Neural crest cell (in vitro differentiated cells): ENCODE results near the gene PRR7. TPM values are rescaled to one million over a fixed set of nuclear protein-coding genes. Genes with fewer than 3 reads are reported as not detected.

Source experiments
- DNase-seq: peaks from one replicate; pipeline ENCODE4 v3.0.0; 2021; ENCODE audit warnings: low read depth, mixed read lengths, low spot score
- H3K27ac Mint-ChIP-seq: one replicate; pipeline ENCODE4 v1.8.0; 2021; ENCODE audit warnings: mild to moderate bottlenecking, mixed read lengths; ENCODE audit not compliant: unreplicated experiment
- H3K27me3 Mint-ChIP-seq: 2 replicates; pipeline ENCODE4 v1.8.0; 2021; ENCODE audit warnings: low read depth, mild to moderate bottlenecking, mixed read lengths
- H3K36me3 Mint-ChIP-seq: 2 replicates; pipeline ENCODE4 v1.8.0; 2021; ENCODE audit warnings: low read depth, mild to moderate bottlenecking, mixed read lengths
- H3K4me1 Mint-ChIP-seq: 2 replicates; pipeline ENCODE4 v1.8.0; 2021; ENCODE audit warnings: mixed read lengths
- H3K4me3 Mint-ChIP-seq: one replicate; pipeline ENCODE4 v1.8.0; 2021; ENCODE audit warnings: mild to moderate bottlenecking, mixed read lengths
- H3K9me3 Mint-ChIP-seq: 2 replicates; pipeline ENCODE4 v1.8.0; 2021; ENCODE audit warnings: mixed read lengths
- total RNA-seq: library from RNA; stranded (reverse); gene quantifications from 2 replicates; pipeline ENCODE4 v1.2.1, GENCODE V29; 2021
- TF ChIP-seq, protein P1 (sequence below): fragments of 200-600 bp; sonication (generic); conservative IDR thresholded peaks from 2 replicates; pipeline ENCODE4 v1.5.0; 2021; ENCODE audit warnings: antibody characterized with exemption, mild to moderate bottlenecking

PRR7 gene
- total RNA-seq, 1 donor from 2014 or later = 19.0 TPM

DNA sequence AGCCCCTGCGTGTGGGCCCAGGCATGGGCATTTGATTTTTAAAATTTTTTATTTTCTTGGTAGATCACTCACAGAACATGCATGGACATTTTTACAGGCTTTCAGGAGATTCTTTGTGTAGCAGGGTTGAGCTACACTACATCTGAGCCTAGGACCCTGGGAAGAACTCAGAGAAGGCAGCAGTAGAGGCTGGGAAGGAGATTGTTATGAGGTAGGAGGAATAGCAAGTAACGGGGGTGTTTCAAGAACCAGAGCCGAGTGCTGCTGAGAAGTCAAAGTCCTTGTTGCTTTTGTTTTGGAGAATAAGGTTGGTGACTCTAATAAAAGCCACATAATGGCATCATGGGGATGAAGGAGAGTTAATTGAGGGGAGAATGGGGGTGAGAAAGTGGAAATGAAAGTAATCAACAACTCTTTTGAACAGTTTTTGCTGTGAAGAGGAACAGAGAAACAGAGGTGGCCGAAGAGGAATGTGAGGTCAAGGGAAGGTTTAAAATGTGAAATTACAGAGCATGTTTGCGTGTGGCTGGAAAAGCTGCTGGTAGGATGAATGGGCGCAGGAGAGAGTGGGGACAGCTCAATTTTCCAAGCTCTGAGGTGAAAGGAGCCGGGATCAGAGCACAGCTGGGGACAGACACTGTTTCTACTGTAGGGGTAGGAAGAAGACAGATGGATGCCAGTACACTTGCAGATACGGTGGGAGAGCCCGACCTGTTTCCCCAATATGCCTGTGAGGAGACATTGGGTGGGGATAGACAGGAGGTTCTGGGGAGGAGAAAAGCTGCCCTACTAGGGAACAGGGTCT is 55.5 kb downstream of the PRR7 start:
- Mint-ChIP-seq H3K27me3 (peaks cover 24% of the 10 kb centered on the region), H3K9me3 (no peaks in the 10 kb centered on the region), H3K36me3 (peaks cover 2% of the 10 kb centered on the region), H3K27ac (peak overlapping the region; percentile 48), H3K4me3 (peak overlapping the region; percentile 25), H3K4me1 (peaks cover 33% of the 10 kb centered on the region)
- TF ChIP-seq, protein P1, sequence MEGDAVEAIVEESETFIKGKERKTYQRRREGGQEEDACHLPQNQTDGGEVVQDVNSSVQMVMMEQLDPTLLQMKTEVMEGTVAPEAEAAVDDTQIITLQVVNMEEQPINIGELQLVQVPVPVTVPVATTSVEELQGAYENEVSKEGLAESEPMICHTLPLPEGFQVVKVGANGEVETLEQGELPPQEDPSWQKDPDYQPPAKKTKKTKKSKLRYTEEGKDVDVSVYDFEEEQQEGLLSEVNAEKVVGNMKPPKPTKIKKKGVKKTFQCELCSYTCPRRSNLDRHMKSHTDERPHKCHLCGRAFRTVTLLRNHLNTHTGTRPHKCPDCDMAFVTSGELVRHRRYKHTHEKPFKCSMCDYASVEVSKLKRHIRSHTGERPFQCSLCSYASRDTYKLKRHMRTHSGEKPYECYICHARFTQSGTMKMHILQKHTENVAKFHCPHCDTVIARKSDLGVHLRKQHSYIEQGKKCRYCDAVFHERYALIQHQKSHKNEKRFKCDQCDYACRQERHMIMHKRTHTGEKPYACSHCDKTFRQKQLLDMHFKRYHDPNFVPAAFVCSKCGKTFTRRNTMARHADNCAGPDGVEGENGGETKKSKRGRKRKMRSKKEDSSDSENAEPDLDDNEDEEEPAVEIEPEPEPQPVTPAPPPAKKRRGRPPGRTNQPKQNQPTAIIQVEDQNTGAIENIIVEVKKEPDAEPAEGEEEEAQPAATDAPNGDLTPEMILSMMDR = no peak
- DNase-seq = no peak

DNA sequence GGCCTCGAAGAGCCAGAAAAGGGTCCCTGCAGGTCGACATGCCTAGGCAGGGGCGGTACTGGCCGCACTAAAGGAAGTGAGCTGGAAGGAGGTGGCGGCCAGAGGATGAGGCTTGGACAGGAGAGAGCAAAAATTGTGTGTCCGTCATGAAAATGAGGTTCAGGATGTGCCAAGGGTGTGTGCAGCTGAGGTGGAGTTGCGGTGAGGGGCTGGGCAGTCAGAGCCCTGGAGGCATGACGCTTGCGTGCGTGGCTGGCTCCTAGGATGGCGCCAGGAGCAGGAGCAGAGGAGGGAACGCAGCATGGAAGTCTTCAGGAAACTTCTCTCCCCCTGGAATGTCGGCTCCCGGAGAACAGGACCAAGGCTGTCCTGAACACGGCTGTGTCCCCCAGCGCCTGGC is 56.3 kb downstream of the PRR7 start:
- Mint-ChIP-seq H3K27ac (peak overlapping the region; percentile 96), H3K4me3 (no peak overlapping the region), H3K4me1 (peaks cover 34% of the 10 kb centered on the region), H3K9me3 (no peaks in the 10 kb centered on the region), H3K27me3 (peaks cover 21% of the 10 kb centered on the region), H3K36me3 (peaks cover 6% of the 10 kb centered on the region)
- DNase-seq = no peak
- TF ChIP-seq, protein P1 = no peak

DNA sequence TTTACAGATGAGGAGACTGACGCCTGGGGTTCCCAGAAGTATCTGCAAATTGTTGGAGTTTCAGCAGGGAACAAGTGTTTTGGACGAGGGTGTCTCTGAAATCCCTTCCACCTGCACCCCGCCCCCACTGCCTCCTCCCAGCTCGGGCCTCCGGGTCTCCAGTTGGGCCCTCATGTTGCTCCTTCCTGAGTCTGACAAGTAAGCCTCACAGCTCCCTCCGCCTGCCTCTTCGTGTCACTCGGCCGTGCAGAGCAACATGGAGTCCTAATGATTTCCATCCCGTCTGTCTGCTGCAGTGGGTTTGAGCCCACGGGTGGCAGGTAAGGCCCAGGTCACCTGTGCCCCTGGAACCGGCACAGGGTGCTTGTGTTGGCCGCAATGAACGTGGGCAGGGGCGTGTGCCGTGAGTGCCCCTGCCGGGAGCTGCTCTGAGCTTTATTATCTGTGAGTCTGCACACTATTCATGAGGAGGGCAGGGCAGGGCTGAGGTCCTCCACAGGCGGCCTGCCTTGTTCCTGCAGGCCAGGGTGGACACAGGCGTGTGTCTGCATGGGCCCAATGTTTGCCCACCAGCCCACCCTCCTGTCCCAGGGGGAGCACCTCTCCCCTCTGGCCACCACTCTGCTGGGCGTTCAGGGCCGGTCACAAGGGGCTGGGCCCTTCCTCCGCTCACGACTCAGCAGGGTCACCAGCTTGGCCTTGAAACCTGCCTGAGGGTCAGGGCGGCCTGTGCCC is 56.9 kb downstream of the PRR7 start:
- TF ChIP-seq, protein P1 = no peak
- Mint-ChIP-seq H3K36me3 (peaks cover 6% of the 10 kb centered on the region), H3K27ac (no peak overlapping the region), H3K9me3 (no peaks in the 10 kb centered on the region), H3K4me3 (no peak overlapping the region), H3K4me1 (peaks cover 28% of the 10 kb centered on the region), H3K27me3 (peaks cover 16% of the 10 kb centered on the region)
- DNase-seq = no peak

DNA sequence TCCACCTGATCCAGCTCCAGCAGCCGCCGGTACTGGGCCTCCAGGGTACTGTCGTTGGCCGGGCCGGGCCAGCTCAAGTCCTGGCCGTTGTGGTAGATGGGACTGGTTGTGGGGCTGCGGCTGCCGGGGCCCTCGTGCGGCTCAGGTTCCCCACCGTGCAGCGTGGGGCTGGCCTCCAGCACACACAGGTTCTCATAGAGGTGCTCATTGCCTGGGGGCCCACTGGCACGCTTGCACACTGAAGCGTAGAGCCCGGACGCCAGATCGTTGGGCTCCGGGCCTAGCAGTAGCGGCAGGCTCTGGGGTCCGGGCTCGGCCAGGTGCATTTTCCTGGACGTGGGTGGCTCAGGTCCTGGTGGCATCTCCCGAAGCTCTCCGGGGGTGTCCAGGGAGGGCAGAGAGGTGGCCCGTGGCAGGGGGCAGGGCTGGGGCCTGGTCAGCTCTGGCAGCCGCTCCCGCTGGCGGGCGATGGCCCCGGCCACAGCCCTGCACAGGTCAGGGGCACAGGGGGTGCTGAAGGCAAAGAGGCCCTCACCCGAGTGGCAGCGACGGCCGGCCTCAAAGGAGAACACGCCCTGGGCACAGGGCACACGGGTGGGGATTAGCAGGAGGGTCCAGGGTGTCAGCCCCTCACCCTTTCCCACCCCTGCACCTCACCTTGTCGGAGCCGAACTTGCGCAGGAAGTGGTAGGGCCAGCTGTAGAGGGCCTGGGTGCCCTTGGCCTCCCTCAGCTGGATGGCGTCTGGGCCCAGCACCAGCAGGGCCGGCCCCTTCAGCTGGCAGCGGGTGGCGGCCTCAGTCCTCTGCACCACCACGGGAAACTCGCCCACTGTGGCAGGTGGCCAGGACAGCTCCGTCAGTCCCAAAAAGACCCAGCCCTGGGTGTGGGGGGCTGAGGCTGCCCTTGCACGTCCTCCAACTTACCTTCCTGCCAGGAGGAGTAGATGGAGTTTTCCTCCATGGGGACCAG is 57.8 kb downstream of the PRR7 start:
- no peak for DNase-seq
- no peak overlapping the region for H3K4me3 Mint-ChIP-seq
- peaks cover 9% of the 10 kb centered on the region for H3K27me3 Mint-ChIP-seq
- TF ChIP-seq, protein P1 = no peak
- peaks cover 6% of the 10 kb centered on the region for H3K36me3 Mint-ChIP-seq
- no peaks in the 10 kb centered on the region for H3K9me3 Mint-ChIP-seq
- no peak overlapping the region for H3K27ac Mint-ChIP-seq
- H3K4me1 Mint-ChIP-seq = peaks cover 23% of the 10 kb centered on the region

DNA sequence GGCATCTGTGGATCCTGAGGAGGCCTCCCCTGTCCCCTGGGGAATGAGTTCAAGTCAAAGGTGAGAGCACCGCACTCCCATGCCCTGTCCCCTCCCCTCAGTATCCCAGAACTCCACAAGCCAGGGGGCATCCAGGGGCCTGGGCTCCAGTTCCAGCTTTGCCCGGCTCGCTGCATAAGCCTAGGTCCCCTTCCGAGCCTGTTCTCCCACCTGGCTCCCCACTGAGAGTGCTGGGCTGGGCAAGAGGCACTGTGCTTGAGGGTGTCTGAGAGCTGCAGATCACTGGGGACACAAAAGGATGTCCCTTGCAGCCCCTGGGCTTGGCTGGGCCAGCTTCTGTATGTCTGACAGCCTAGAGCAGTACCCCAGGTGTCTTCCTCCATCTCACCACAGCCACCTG is 58.5 kb downstream of the PRR7 start:
- peaks cover 3% of the 10 kb centered on the region for H3K27me3 Mint-ChIP-seq

More for the DNA sequence above, 58.5 kb downstream of the PRR7 start:
- H3K36me3 Mint-ChIP-seq = peaks cover 6% of the 10 kb centered on the region
- peaks cover 20% of the 10 kb centered on the region for H3K4me1 Mint-ChIP-seq
- DNase-seq = no peak
- TF ChIP-seq, protein P1 = no peak
- no peak overlapping the region for H3K27ac Mint-ChIP-seq
- no peak overlapping the region for H3K4me3 Mint-ChIP-seq
- no peaks in the 10 kb centered on the region for H3K9me3 Mint-ChIP-seq
